Panc1 (cell line): Measurements from ENCODE around the gene EPHB1. TPM values are rescaled to one million over a fixed set of nuclear protein-coding genes. Genes with fewer than 3 reads are reported as not detected.

Experiments
- ATAC-seq: fragments of 200-7000 bp; cut with Tn5 transposase; 2 replicates; pipeline ENCODE4 v1.9.1; 2020; ENCODE audit warnings: mild to moderate bottlenecking, moderate library complexity
- BruUV-seq: library from RNA; stranded (reverse); fragments of 400-500 nt; replicated peaks from 2 replicates; lab custom pipeline; 2021; lab: Mats Ljungman, UMichigan
- CTCF ChIA-PET: fragments of 300-600 bp; sonication (Branson Sonifier 250); formaldehyde crosslinking; loops from one replicate; lab custom pipeline; 2022; ENCODE audit warnings: antibody characterized with exemption; lab: Charles Lee
- POLR2A ChIA-PET: fragments of 300-600 bp; sonication (Branson Sonifier 250); formaldehyde crosslinking; loops from one replicate; lab custom pipeline; 2022; ENCODE audit warnings: antibody characterized with exemption; lab: Charles Lee
- DNase-seq: peaks from one replicate; pipeline ENCODE4 v3.0.0-alpha.2; 2010; ENCODE audit warnings: low read depth, low spot score
- H3K27ac ChIP-seq: 2 replicates; pipeline ENCODE4 v1.5.1; 2011; ENCODE audit warnings: mild to moderate bottlenecking, low read length, inconsistent platforms
- H3K27me3 ChIP-seq: fragments of 200-500 bp; sonication (Bioruptor generic); 2 replicates; pipeline ENCODE4 v1.6.0; 2014; ENCODE audit warnings: low read length, inconsistent platforms; ENCODE audit not compliant: control insufficient read depth, insufficient read depth
- H3K36me3 ChIP-seq: fragments of 200-500 bp; sonication (Bioruptor generic); 2 replicates; pipeline ENCODE4 v1.5.1; 2014; ENCODE audit warnings: inconsistent platforms, mild to moderate bottlenecking, low read length, moderate library complexity; ENCODE audit not compliant: control insufficient read depth, insufficient read depth
- H3K4me1 ChIP-seq: 2 replicates; pipeline ENCODE4 v1.5.1; 2011; ENCODE audit warnings: inconsistent platforms, mild to moderate bottlenecking, low read length, moderate library complexity; ENCODE audit not compliant: control insufficient read depth, insufficient read depth
- H3K4me3 ChIP-seq, 2 experiments: 2 replicates each; pipeline ENCODE4 v1.5.1; 2011 to 2012; ENCODE audit warnings: low read depth in 2 of 2, low read length in 2 of 2, mild to moderate bottlenecking in 2 of 2, inconsistent platforms in 1 of 2, moderate library complexity in 1 of 2
- H3K9me3 ChIP-seq: fragments of 200-500 bp; sonication (Bioruptor generic); 2 replicates; pipeline ENCODE4 v1.5.1; 2014; ENCODE audit warnings: low read depth, mild to moderate bottlenecking, inconsistent platforms, low read length, moderate library complexity; ENCODE audit not compliant: control insufficient read depth, insufficient read depth
- CTCF ChIP-seq: fragments of 450-650 bp; IDR thresholded peaks from 2 replicates; pipeline ENCODE4 v1.5.1; 2017; ENCODE audit warnings: mild to moderate bottlenecking
- POLR2AphosphoS5 ChIP-seq: IDR thresholded peaks from 2 replicates; pipeline ENCODE4 v1.6.1; 2012; ENCODE audit warnings: mild to moderate bottlenecking, low read depth, low read length, moderate library complexity
- REST ChIP-seq, 2 experiments: IDR thresholded peaks; 2 replicates each; pipeline ENCODE4 v1.6.1; 2011 to 2012; ENCODE audit warnings: low read depth in 2 of 2, control low read depth in 1 of 2, low read length in 1 of 2, mild to moderate bottlenecking in 1 of 2, moderate library complexity in 1 of 2; ENCODE audit not compliant: insufficient read depth in 1 of 2
- SIN3A ChIP-seq: IDR thresholded peaks from 2 replicates; pipeline ENCODE4 v1.6.1; 2012; ENCODE audit warnings: low read depth, mild to moderate bottlenecking, low read length, moderate library complexity, borderline replicate concordance; ENCODE audit not compliant: insufficient read depth
- TCF7L2 ChIP-seq: IDR thresholded peaks from 2 replicates; pipeline ENCODE4 v1.6.1; 2011; ENCODE audit warnings: mild to moderate bottlenecking, low read depth, low read length, inconsistent platforms
- in situ Hi-C: cut with HindIII; loops from 2 replicates; pipeline ENCODE4 v1.10.0; 2016; ENCODE audit warnings: low sequenced_read_pairs, low pct_unique_long_range_greater_than_20kb
- intact Hi-C: fragments of 100-400 bp; cut with micrococcal nuclease; formaldehyde crosslinking; loops from one replicate; pipeline ENCODE4 v1.10.0; 2022; ENCODE audit not compliant: unreplicated experiment
- total RNA-seq: library from RNA; stranded (reverse); gene quantifications from one replicate; pipeline ENCODE4 v1.2.1, GENCODE V29; 2021; ENCODE audit not compliant: unreplicated experiment

The EPHB1 gene
- total RNA-seq, 1 experiment from 2014 or later = 0.46 TPM

- no TSS peak for BruUV-seq
- TF ChIP-seq REST (IDR thresholded peaks at IDR 0.05; ENCODE audit: insufficient read depth in 1 of 2, low read depth in 2 of 2, low read length in 1 of 2) = no peak
- TF ChIP-seq SIN3A = no peak
- no peak for TF ChIP-seq TCF7L2
- no peak for TF ChIP-seq CTCF
- TF ChIP-seq POLR2AphosphoS5 = no peak
- Histone ChIP-seq H3K9me3 (no peaks in the 10 kb centered on the region), H3K27ac (no peak overlapping the region), H3K4me1 (no peaks in the 10 kb centered on the region), H3K27me3 (0 out of 2 replicates have a peak, but pooled peaks cover 3% of the 10 kb centered on the region), H3K36me3 (no peaks in the 10 kb centered on the region), H3K4me3 (no peak overlapping the region)
- ChIA-PET CTCF (no interaction called here), POLR2A (no interaction called here)
- in situ Hi-C loops = no loop called here
- DNase-seq = no peak
- intact Hi-C loops = no loop called here
- no peak for ATAC-seq
These were observed 217.0 kb downstream of the EPHB1 start for GRCh38 chr3:135012101-135012500.

- in situ Hi-C loops (no loop called here), intact Hi-C loops (no loop called here)
- DNase-seq (no peak), ATAC-seq (no peak)
- CTCF ChIA-PET = no interaction called here
- BruUV-seq = no TSS peak
- H3K36me3 ChIP-seq = no peaks in the 10 kb centered on the region
- TF ChIP-seq REST (IDR thresholded peaks at IDR 0.05; ENCODE audit: insufficient read depth in 1 of 2, low read depth in 2 of 2, low read length in 1 of 2) (no peak), TCF7L2 (no peak), POLR2AphosphoS5 (no peak), CTCF (no peak), SIN3A (no peak)
- no peak overlapping the region for H3K27ac ChIP-seq
- no peak overlapping the region for H3K4me3 ChIP-seq
- H3K9me3 ChIP-seq = no peaks in the 10 kb centered on the region
- POLR2A ChIA-PET = no interaction called here
- H3K27me3 ChIP-seq = 0 out of 2 replicates have a peak, but pooled peaks cover 3% of the 10 kb centered on the region
- no peaks in the 10 kb centered on the region for H3K4me1 ChIP-seq
These were observed 218.1 kb downstream of the EPHB1 start for GRCh38 chr3:135013206-135013605.
